ENCODE results near the gene OLR1.
"Not testable (repeated sequence)": the region's sequence is repeated elsewhere in the genome, so short reads cannot be mapped to it uniquely, and the experiment has no call there.

OLR1 gene

DNA sequence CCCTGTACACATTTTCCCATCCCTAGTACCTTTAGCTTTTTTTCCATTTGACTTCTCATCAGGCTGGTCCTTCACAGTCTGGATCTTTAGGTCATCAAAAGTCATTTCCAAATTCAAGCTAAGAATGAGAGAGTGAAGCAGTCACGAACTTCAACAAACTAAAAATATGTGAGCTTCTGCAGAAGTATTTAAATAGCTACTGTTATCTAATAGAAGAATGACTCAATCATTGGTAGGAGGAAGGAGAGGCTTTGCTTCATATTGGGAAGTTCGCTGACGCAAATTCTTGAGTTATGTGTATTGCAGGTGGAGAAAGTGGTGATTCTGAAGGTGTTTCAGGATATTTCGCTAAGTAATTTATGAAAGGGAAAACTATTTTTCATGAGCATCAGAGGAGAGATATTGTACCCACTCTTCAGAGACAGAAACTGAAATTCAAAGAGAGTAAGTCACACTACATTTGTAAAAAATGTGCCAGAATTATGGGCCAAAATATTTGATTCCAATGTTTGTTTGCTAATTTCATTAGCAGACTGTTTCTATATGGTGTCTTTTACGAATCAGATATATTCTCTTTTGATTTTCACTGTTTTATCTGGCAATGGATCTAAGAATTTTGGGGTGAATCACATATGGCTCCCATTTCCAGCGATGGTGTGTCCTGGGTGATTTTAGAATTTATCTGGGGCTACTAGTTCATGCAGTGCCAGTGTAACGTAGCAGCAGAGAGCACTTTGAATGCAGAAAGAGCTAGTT, at the start of gene OLR1:
Gene OLR1, minus strand, starts transcription at position 160 of the 756 bp plus-strand sequence. Its CDS starts 55 bp downstream, at position 105.
- no peak for DNase-seq

DNA sequence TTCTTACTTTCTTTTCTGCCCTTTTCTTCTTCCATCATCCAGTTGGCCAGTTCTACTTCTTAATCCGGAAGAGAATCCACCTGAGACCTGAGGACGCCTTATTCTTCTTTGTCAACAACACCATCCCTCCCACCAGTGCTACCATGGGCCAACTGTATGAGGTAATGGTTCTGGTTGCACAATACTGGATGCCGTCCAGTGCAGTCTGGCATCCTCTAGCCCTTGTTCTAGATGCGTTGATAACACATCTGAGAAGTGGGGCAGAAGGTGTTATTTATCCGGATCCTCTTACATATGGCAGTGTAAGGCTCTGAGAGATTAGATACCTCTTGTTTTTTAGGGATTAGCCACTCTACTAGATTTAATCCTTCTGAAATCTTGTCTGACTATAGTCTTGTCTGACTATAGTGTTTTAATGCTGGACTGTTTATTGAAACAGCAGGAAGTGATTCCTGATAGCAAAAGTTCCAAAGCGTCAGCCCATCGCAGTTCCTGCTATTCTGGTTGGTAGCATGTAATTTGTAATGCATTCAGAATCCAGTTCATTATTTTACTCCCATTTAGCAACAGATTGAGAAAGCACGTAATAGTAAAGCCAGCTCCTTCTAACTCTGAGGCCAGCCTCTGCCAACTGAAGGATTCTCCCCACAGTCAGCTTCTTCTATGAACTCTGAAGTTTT, 48.6 kb upstream of the OLR1 start:
- DNase-seq = no peak

DNA sequence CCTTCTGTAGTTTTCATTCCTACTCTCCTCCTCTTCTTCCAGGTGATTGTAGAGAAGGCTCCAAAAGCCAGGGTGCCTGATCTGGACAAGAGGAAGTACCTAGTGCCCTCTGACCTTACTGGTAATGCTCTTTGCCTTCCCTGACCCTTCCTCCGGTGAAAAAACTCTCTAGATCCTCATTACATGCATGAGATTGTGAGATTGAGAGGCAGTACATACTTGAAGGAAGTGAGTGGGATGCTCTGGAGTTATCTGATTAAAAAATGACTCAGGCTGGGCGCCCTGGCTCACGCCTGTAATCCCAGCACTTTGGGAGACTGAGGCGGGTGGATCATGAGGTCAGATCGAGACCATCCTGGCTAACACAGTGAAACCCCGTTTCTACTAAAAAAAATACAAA, 46.1 kb upstream of the OLR1 start:
- no peak for DNase-seq

- not testable (repeated sequence) for DNase-seq
Measured at GRCh38 chr12:10215946-10216345, 44.0 kb upstream of the OLR1 start.

GRCh38 chr12:10215436-10215835, 43.5 kb upstream of the OLR1 start:
- DNase-seq = no peak

DNA sequence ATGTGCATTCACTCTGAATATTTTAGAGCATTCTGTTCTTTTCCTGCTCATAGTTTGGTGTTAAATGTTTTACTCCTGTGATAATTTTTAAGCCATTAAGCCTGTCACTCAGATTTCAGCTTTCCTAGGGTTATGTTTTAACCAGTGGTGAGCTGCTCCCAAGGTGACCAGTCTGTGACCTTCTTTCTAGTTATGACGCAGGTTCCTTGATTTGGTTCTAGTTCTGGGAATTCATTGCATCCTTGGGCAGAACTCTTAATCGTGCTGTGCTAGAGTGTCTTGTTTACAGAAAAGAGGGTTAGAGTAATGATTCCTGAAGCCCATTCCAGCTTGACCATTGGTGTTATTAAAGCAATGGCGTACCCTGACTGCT, 42.9 kb upstream of the OLR1 start:
- no peak for DNase-seq

- DNase-seq = no peak
Measured at GRCh38 chr12:10214136-10214894, 42.4 kb upstream of the OLR1 start.

DNA sequence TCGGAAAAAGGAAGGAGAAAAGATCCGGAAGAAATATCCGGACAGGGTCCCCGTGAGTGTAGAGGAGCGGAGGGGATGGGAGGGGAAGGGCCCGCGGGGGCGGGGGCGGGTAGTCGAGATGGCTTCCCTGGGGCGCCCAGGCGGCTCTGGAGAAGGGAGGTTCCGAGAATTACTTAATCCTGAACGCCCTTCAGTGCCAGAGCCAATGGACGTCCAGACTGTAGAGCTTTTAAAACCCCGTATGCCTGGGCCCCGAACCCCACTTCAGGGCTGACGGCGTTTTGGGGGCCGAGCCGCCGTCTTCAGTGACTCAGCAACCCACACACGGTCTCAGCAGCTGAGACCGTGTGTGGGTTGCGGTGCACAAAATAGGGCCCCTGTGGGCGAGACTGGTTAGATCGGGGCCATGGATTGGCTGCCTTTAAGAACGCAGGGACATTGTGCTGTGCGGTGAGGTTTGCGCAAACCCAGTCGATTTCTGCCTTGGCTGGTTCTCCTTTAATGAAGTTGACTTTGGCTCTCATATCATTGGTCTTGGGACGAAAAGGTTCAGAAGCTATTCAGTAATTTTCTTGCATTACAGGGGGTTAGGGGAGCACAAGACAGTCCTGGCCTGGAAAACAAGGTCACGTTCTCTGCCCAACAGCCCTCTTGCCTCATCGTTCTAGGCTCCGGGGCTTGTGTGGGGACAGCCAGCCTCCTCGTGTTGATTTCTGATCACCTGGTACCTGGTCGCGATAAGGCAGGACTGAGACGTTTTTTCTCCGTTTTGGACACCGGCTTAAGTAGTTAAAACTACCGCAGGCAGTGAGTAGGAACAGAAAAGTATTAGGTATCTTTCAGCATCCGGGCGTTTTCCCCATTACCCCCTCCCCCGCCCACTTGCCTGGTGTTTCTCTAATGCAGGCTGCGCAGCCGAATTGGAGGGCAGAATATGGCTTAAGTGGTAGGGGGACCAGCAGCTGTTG, 41.5 kb upstream of the OLR1 start:
- DNase-seq = peak; percentile 92

- peak; percentile 91 for DNase-seq
Measured at GRCh38 chr12:10212739-10213131, 40.8 kb upstream of the OLR1 start, which contains the start of gene GABARAPL1. Gene GABARAPL1, plus strand, starts transcription at chr12:10212877. Its CDS starts 253 bp downstream, at chr12:10213130.

GRCh38 chr12:10211940-10212738, 40.2 kb upstream of the OLR1 start:
- peak; percentile 95 for DNase-seq

- no peak for DNase-seq
Measured at GRCh38 chr12:10211101-10211939, 39.4 kb upstream of the OLR1 start.

DNA sequence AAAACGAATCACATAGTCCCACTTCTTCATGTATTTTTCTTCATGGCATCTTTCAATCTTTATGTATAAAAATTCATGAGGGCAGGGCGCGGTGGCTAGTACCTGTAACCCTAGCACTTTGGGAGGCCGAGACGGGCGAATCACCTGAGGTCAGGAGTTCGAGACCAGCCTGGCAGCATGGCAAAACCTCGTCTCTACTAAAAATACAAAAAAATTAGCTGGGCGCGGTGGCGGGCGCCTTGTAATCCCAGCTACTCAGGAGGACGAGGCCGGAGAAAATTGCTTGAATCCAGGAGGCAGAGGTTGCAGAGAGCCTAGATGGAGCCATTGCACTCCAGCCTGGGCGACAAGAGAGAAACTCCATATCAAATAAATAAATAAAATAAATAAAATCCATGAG, 38.3 kb upstream of the OLR1 start:
- DNase-seq = no peak

DNA sequence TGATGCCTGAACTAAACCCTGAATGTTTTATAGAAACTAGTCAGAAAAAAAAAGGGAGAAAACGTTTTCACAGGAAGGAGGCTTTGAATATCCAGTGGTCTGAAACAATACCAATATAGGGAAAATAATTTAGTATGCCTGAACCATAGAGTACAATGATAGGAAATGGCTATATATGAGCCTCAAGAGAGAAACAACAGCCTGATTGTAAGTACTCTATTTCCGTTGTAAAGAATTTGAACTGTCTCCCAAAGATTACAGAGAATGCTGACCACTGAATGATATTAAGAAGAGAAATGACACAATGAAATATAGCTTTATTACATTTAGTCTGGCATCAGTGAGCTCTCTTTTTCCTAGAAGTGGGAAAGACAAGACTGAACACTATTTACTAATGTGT, 35.2 kb upstream of the OLR1 start:
- DNase-seq = no peak

DNA sequence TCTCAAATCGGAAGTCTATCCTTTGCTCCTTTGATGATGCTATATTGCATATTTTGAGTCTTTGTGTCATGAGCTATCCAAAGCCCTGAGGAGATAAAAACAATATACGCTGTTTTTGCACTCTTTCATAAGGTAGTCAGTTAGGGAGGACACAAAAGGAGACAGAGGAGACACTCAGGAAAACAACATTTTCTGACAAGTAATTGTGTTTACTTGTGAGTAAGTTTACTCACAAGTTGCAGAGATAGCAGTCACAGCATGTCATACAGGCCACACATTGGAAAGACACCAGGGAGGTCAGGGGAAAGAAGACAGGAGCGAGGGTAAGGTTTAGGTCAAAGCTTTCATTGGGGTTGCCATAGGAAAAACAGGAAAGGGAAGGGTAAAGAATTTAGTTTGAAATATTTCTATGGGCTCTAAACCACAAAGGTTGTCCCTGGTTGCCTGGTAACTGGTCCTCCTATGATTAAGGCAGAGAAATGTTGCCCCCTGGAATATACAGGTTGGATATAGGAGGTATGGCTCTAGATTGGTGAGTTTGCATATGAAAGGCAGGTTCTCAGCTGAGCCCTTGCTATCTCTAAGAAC, 33.4 kb upstream of the OLR1 start:
- DNase-seq = no peak

DNA sequence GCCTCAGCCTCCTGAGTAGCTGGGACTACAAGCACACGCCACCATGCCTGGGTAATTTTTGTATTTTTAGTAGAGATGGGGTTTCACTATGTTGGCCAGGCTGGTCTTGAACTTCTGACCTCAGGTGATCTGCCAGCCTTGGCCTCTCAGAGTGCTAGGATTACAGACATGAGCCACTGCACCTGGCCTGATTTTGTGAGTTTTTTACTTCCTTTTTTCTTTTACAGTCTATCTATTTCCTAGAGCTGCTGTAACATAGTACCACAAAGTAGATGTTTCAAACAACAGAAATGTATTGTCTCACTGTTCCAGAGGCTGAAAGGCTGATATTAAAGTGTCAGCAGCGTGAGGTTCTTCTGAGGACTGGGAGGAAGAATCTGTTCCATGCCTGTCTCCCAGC, 32.6 kb upstream of the OLR1 start:
- DNase-seq = not testable (repeated sequence)

DNA sequence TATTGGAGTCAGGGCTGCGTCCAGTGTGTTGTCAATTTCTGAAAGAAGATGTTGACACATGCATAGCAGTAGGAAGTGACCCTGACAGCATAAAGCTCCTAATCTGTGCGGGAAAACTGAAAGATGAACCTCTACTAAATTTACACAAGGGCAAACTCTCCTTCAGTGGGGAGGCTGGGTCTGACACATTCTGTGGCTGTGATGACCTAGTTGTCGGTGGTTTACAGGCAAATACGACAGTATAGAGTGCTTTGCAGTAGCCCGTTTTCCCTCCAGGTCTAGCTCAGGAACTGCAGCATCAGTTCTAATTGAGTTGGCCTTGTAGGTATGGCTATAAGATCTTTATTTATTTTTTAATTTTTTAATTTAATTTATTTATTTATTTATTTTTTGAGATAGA, 25.9 kb upstream of the OLR1 start:
- DNase-seq = no peak

GRCh38 chr12:10196210-10196609, 24.3 kb upstream of the OLR1 start:
- DNase-seq = no peak

DNA sequence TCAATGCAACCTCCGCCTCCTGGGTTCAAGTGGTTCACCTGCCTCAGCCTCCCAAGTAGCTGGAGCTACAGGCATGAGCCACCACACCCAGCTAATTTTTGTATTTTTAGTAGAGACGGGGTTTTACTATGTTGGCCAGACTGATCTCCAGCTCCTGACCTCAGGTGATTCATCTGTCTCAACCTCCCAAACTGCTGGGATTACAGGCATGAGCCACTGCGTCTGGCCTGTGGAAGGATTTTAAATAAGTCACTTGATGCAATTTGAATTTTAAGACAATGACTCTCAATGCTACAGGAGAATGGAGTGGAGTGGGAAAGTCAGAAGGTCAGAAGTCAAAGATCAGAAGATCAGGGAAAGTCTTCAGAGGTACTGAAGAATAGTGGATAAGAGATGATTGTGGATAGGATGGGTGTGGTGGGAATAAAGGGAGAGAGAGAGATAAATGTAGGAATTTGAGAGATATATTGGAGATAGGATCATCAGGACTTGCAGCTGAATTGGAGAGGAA, 22.3 kb upstream of the OLR1 start:
- DNase-seq = no peak

DNA sequence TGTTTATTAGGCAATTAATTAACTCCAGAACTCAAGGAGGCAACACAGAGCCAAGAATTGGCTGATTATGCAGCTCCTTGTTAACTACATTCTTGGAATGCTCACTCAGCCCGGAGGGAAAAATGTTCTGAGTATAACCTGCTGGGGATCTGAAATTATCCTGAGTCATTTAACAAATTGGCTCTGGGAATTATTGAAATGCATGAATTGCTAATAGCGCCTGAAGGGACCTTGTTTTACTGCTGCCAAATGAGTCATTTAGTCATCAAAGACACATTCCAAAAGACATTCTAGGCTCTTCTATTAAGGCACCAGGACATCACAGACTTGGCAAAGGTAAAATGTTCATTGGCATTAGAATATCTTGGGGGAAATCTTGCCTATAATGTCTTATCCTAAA, 19.9 kb upstream of the OLR1 start:
- no peak for DNase-seq

All from activated effector memory CD4-positive, alpha-beta T cell treated with anti-CD3 and anti-CD28 coated beads, Interleukin-2, amount 50 U/mL, for 16 hours (primary cell).